HepG2 (cell line): Measurements from ENCODE around the gene SUPT4H1. TPM values are rescaled to one million over a fixed set of nuclear protein-coding genes. Genes with fewer than 3 reads are reported as not detected.

ENCODE experiments used
- DMAP1 ChIP-seq: IDR thresholded peaks from 2 replicates; pipeline ENCODE4 v1.6.1; 2016
- GLI4 ChIP-seq: sonication (generic); formaldehyde crosslinking; IDR thresholded peaks from 2 replicates; pipeline ENCODE4 v1.5.1; 2020; ENCODE audit warnings: missing genetic modification reagents, mild to moderate bottlenecking, moderate library complexity, borderline replicate concordance
- IRF2 ChIP-seq: IDR thresholded peaks from 2 replicates; pipeline ENCODE4 v1.6.1; 2018; ENCODE audit warnings: missing genetic modification reagents, missing compliant biosample characterization
- NFIC ChIP-seq: IDR thresholded peaks from 2 replicates; pipeline ENCODE4 v1.6.1; 2012; ENCODE audit warnings: mild to moderate bottlenecking, low read length, inconsistent platforms
- POLR2G ChIP-seq: fragments of 200-400 bp; formaldehyde crosslinking; IDR thresholded peaks from 2 replicates; pipeline ENCODE4 v1.6.1; 2018; ENCODE audit warnings: mild to moderate bottlenecking, low read depth, low read length, moderate library complexity
- RAD21 ChIP-seq: fragments of 450-650 bp; formaldehyde crosslinking; IDR thresholded peaks from 2 replicates; pipeline ENCODE4 v1.5.0; 2020; ENCODE audit warnings: mild to moderate bottlenecking
- SMARCE1 ChIP-seq: fragments of 450-650 bp; IDR thresholded peaks from 2 replicates; pipeline ENCODE4 v1.6.1; 2017; ENCODE audit warnings: borderline replicate concordance
- SP5 ChIP-seq: IDR thresholded peaks from 2 replicates; pipeline ENCODE4 v1.6.1; 2016; ENCODE audit warnings: low read depth, borderline replicate concordance
- SUZ12 ChIP-seq: fragments of 150-350 bp; IDR thresholded peaks from 2 replicates; pipeline ENCODE4 v1.6.1; 2014; ENCODE audit warnings: low read depth, low read length
- TCF7 ChIP-seq: sonication (generic); IDR thresholded peaks from 2 replicates; pipeline ENCODE4 v1.6.1; 2016; ENCODE audit warnings: antibody characterized with exemption, low read depth
- TEAD2 ChIP-seq: sonication (generic); formaldehyde crosslinking; IDR thresholded peaks from 2 replicates; pipeline ENCODE4 v1.9.0; 2021; ENCODE audit warnings: missing genetic modification reagents
- TGIF2 ChIP-seq: IDR thresholded peaks from 2 replicates; pipeline ENCODE4 v1.6.1; 2016; ENCODE audit warnings: control low read depth, missing compliant biosample characterization
- ZFP62 ChIP-seq: sonication (generic); formaldehyde crosslinking; IDR thresholded peaks from 2 replicates; pipeline ENCODE4 v1.4.0; 2020; ENCODE audit warnings: missing genetic modification reagents
- ZMAT3 ChIP-seq: sonication (generic); formaldehyde crosslinking; conservative IDR thresholded peaks from 2 replicates; pipeline ENCODE4 v1.7.0; 2021; ENCODE audit warnings: missing genetic modification reagents
- ZNF563 ChIP-seq: sonication (generic); formaldehyde crosslinking; IDR thresholded peaks from 2 replicates; pipeline ENCODE4 v1.8.0; 2022; ENCODE audit warnings: mild to moderate bottlenecking, moderate library complexity, missing genetic modification reagents
- ZNF564 ChIP-seq: sonication (generic); formaldehyde crosslinking; IDR thresholded peaks from 2 replicates; pipeline ENCODE4 v1.8.1; 2023; ENCODE audit warnings: mild to moderate bottlenecking, missing genetic modification reagents
- ZNF572 ChIP-seq: sonication (generic); formaldehyde crosslinking; IDR thresholded peaks from 2 replicates; pipeline ENCODE4 v1.5.1; 2020; ENCODE audit warnings: mild to moderate bottlenecking, missing genetic modification reagents
- ZNF616 ChIP-seq: sonication (generic); formaldehyde crosslinking; IDR thresholded peaks from 2 replicates; pipeline ENCODE4 v1.5.0; 2020; ENCODE audit warnings: low read depth, mild to moderate bottlenecking, missing genetic modification reagents
- ZNF891 ChIP-seq: sonication (generic); formaldehyde crosslinking; IDR thresholded peaks from 2 replicates; pipeline ENCODE4 v1.5.0; 2020; ENCODE audit warnings: mild to moderate bottlenecking, missing genetic modification reagents
- ZSCAN31 ChIP-seq: sonication (generic); formaldehyde crosslinking; IDR thresholded peaks from 2 replicates; pipeline ENCODE4 v1.5.0; 2020; ENCODE audit warnings: low read depth, mild to moderate bottlenecking, missing genetic modification reagents
- polyA plus RNA-seq, 8 experiments: library from polyadenylated mRNA; depleted of rRNA in 3 of 8; stranded (reverse) in 7 of 8; unstranded in 1 of 8; fragments of >200 nt; fragmentation: Illumina TruSeq in 4 of 8; extraction: Trizol in 4 of 8; gene quantifications; 2 replicates each; pipeline versions ENCODE4 v1.2.1 to v1.2.3, GENCODE V29; 2011 to 2016; ENCODE audit warnings: low read depth in 4 of 8, missing spikeins in 1 of 8, mixed read lengths in 1 of 8; ENCODE audit not compliant: insufficient read depth in 1 of 8
- total RNA-seq, 5 experiments: library from RNA; depleted of rRNA; stranded (reverse); fragments of >200 nt; fragmentation: Illumina TruSeq; extraction: Trizol; gene quantifications; 2 replicates each; pipeline ENCODE4 v1.2.3, GENCODE V29; 2016; ENCODE audit warnings: low read depth in 1 of 5
- TF ChIP-seq, protein P1 (sequence below): sonication (generic); formaldehyde crosslinking; IDR thresholded peaks from 2 replicates; pipeline ENCODE4 v1.9.0; 2021; ENCODE audit warnings: missing genetic modification reagents, borderline replicate concordance
- TF ChIP-seq, protein P2 (sequence below): conservative IDR thresholded peaks from 2 replicates; pipeline ENCODE4 v1.6.1; 2018; ENCODE audit warnings: missing genetic modification reagents
- TF ChIP-seq, protein P3 (sequence below): sonication (generic); formaldehyde crosslinking; IDR thresholded peaks from 2 replicates; pipeline ENCODE4; 2020; ENCODE audit warnings: missing genetic modification reagents, mild to moderate bottlenecking, borderline replicate concordance
- TF ChIP-seq, protein P4 (sequence below): sonication (generic); formaldehyde crosslinking; IDR thresholded peaks from 2 replicates; pipeline ENCODE4 v1.8.0; 2022; ENCODE audit warnings: mild to moderate bottlenecking, missing genetic modification reagents, moderate library complexity

Gene SUPT4H1
- total and polyA plus RNA-seq, 2 of the 13 experiments (the other 11 are each of a cell fraction or from before 2014, with no cell fraction given), result 155 to 244 TPM

DNA sequence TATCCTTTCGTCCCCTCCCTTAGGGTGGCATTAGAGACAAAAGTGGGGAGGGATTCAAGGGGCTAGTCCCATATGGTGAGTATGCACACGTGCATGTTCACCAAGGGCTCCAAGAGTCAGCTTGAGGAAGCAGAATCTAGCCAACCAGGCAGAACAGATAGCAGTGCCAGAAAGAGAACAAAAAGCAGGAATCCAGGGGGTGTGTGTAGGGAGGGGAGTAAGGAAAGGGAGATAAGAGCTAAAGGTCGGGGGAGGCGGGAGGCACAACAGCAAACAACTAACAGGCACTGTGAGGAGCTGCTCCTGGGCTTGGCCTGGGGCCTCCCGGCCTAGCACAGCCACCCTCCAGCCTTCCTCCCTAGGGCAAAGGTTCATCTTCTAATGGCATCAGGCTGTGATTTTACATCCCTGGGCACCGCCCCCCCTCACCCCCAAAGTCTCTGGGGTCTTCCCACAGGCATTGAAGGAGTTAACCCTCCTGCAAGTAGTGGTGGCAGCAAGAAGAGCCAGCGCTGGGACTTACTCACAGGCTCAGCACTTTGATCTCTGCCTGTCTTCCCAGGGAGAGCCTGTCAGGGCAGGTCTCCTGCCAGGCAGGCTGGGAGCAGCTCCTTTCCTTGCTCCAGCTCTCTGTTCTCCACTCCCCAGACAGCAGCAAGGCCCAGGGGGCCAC, 12.4 kb upstream of the SUPT4H1 start (continued):
- TF ChIP-seq, protein P1, sequence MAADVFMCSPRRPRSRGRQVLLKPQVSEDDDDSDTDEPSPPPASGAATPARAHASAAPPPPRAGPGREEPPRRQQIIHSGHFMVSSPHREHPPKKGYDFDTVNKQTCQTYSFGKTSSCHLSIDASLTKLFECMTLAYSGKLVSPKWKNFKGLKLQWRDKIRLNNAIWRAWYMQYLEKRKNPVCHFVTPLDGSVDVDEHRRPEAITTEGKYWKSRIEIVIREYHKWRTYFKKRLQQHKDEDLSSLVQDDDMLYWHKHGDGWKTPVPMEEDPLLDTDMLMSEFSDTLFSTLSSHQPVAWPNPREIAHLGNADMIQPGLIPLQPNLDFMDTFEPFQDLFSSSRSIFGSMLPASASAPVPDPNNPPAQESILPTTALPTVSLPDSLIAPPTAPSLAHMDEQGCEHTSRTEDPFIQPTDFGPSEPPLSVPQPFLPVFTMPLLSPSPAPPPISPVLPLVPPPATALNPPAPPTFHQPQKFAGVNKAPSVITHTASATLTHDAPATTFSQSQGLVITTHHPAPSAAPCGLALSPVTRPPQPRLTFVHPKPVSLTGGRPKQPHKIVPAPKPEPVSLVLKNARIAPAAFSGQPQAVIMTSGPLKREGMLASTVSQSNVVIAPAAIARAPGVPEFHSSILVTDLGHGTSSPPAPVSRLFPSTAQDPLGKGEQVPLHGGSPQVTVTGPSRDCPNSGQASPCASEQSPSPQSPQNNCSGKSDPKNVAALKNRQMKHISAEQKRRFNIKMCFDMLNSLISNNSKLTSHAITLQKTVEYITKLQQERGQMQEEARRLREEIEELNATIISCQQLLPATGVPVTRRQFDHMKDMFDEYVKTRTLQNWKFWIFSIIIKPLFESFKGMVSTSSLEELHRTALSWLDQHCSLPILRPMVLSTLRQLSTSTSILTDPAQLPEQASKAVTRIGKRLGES (CRISPR knock-in tag), result no peak
- peak; percentile 1 for TF ChIP-seq RAD21
- TF ChIP-seq, protein P2, sequence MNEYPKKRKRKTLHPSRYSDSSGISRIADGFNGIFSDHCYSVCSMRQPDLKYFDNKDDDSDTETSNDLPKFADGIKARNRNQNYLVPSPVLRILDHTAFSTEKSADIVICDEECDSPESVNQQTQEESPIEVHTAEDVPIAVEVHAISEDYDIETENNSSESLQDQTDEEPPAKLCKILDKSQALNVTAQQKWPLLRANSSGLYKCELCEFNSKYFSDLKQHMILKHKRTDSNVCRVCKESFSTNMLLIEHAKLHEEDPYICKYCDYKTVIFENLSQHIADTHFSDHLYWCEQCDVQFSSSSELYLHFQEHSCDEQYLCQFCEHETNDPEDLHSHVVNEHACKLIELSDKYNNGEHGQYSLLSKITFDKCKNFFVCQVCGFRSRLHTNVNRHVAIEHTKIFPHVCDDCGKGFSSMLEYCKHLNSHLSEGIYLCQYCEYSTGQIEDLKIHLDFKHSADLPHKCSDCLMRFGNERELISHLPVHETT (CRISPR knock-in tag), result no peak; the same call in 1 of the 2 replicates
- no peak for TF ChIP-seq TEAD2 (CRISPR knock-in tag)
- TF ChIP-seq ZNF616 (CRISPR knock-in tag), result no peak
- TF ChIP-seq ZNF563 (CRISPR knock-in tag), result 0 out of 2 replicates have a peak, but pooled peaks have one; percentile 53
- TF ChIP-seq, protein P3, sequence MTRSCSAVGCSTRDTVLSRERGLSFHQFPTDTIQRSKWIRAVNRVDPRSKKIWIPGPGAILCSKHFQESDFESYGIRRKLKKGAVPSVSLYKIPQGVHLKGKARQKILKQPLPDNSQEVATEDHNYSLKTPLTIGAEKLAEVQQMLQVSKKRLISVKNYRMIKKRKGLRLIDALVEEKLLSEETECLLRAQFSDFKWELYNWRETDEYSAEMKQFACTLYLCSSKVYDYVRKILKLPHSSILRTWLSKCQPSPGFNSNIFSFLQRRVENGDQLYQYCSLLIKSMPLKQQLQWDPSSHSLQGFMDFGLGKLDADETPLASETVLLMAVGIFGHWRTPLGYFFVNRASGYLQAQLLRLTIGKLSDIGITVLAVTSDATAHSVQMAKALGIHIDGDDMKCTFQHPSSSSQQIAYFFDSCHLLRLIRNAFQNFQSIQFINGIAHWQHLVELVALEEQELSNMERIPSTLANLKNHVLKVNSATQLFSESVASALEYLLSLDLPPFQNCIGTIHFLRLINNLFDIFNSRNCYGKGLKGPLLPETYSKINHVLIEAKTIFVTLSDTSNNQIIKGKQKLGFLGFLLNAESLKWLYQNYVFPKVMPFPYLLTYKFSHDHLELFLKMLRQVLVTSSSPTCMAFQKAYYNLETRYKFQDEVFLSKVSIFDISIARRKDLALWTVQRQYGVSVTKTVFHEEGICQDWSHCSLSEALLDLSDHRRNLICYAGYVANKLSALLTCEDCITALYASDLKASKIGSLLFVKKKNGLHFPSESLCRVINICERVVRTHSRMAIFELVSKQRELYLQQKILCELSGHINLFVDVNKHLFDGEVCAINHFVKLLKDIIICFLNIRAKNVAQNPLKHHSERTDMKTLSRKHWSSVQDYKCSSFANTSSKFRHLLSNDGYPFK (CRISPR knock-in tag), result peak; percentile 67; the same call in 1 of the 2 replicates
- TF ChIP-seq ZSCAN31 (CRISPR knock-in tag), result peak; percentile 79; the same call in 1 of the 2 replicates
- no peak; the same call in 1 of the 2 replicates for TF ChIP-seq NFIC
- peak; percentile 80 for TF ChIP-seq TGIF2
- peak; percentile 46 for TF ChIP-seq TCF7
- no peak for TF ChIP-seq SMARCE1
- TF ChIP-seq SUZ12, result no peak
- peak; percentile 73; the same call in 1 of the 2 replicates for TF ChIP-seq DMAP1 (CRISPR knock-in tag)
- no peak for TF ChIP-seq ZMAT3 (CRISPR knock-in tag)
- TF ChIP-seq ZNF564 (CRISPR knock-in tag), result peak; percentile 92
- TF ChIP-seq ZNF891 (CRISPR knock-in tag), result peak; percentile 62; the same call in 1 of the 2 replicates
- TF ChIP-seq, protein P4, sequence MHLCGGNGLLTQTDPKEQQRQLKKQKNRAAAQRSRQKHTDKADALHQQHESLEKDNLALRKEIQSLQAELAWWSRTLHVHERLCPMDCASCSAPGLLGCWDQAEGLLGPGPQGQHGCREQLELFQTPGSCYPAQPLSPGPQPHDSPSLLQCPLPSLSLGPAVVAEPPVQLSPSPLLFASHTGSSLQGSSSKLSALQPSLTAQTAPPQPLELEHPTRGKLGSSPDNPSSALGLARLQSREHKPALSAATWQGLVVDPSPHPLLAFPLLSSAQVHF, result no peak
- TF ChIP-seq POLR2G, result peak; percentile 36; the same call in 1 of the 2 replicates
- no peak for TF ChIP-seq ZNF572 (CRISPR knock-in tag)
- TF ChIP-seq SP5, result peak; percentile 94
- TF ChIP-seq IRF2 (CRISPR knock-in tag), result peak; percentile 49; the same call in 1 of the 2 replicates
- 0 out of 2 replicates have a peak, but pooled peaks have one; percentile 15 for TF ChIP-seq GLI4 (CRISPR knock-in tag)
- TF ChIP-seq ZFP62 (CRISPR knock-in tag), result no peak
